ENCODE measurements around the gene WIF1. TPM values are rescaled to one million over a fixed set of nuclear protein-coding genes. Genes with fewer than 3 reads are reported as not detected.

WIF1 gene
- total and polyA plus RNA-seq, 2 of the 8 experiments (the other 6 are each of a cell fraction or from before 2014, with no cell fraction given) = 1.8 to 9.1 TPM

DNA sequence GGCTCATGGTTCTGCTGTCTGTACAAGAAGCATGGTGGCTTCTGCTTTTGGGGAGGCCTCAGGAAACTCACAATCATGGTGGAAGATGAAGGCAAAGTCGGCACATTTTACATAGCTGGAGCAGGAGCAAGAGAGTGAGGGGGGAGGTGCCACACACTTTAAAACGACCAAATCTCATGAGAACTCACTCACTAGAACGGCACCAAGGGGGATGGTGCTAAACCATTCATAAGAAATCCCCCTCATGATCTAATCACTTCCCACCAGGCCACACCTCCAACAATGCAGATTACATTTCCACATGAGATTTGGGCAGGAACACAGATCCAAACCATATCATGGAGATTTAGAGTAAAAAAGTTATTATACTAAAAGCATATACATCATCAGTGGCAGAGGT, 34.7 kb upstream of the WIF1 start:
- no peaks in the 10 kb centered on the region for H4K20me1 ChIP-seq (replicated peaks in 1 of 2; ENCODE audit: control insufficient read depth in 1 of 2, insufficient read depth in 2 of 2, low read length in 2 of 2)
- no peak overlapping the region for H3K14ac ChIP-seq (ENCODE audit: insufficient read length)
- no peaks in the 10 kb centered on the region for H3K36me3 ChIP-seq (ENCODE audit: control insufficient read depth in 2 of 4, insufficient read depth in 4 of 4, low read length in 3 of 4)
- 79% methylated on average over 3 of the region's 3 CpGs; no CpG with 5 or more reads in 1 of the 2 experiments for WGBS, 2 experiments (ENCODE audit: extremely low coverage in 1 of 2, insufficient coverage in 1 of 2, insufficient read length in 1 of 2, insufficient replicate concordance in 2 of 2, low coverage in 1 of 2, low lambda C conversion rate in 2 of 2, missing lambda C conversion rate in 1 of 2)
- H3K4me3 ChIP-seq (ENCODE audit: extremely low read depth in 1 of 4, insufficient read depth in 2 of 4, low read depth in 3 of 4, low read length in 4 of 4) = no peak overlapping the region
- no peaks in the 10 kb centered on the region for H3K79me2 ChIP-seq (ENCODE audit: control insufficient read depth in 1 of 2, insufficient read depth in 2 of 2, low read length in 2 of 2)
- no peaks in the 10 kb centered on the region for H3K9me3 ChIP-seq (ENCODE audit: insufficient read depth in 2 of 2, low read depth in 1 of 2, low read length in 1 of 2)
- H2AFZ ChIP-seq (ENCODE audit: low read length) = no peak overlapping the region
- H3K27ac ChIP-seq (ENCODE audit: low read depth, low read length) = no peak overlapping the region
- no peak overlapping the region for H2BK120ac ChIP-seq (replicated peaks; ENCODE audit: low read depth, low read length)
- no peak overlapping the region for H2AK5ac ChIP-seq (ENCODE audit: low read depth, low read length)
- H2BK5ac ChIP-seq (ENCODE audit: low read depth, low read length) = no peak overlapping the region
- H3K18ac ChIP-seq (ENCODE audit: extremely low read depth, low read length) = no peak overlapping the region
- no peak overlapping the region for H2BK15ac ChIP-seq (ENCODE audit: low read length)
- no peak overlapping the region for H4K5ac ChIP-seq (ENCODE audit: insufficient read length, low read depth, low read length)
- CTCF ChIA-PET (ENCODE audit: partially characterized antibody) = interaction anchor here (1.3 kb wide), 1 partner anchor 44 kb away, joined by 3 read pairs; no protein-coding TSS in a partner anchor
- H3K4ac ChIP-seq (replicated peaks; ENCODE audit: insufficient read length, low read depth, low read length) = no peak overlapping the region
- FAIRE-seq (no peak), DNase-seq (ENCODE audit: low read depth in 1 of 2, low spot score in 2 of 2) (no peak)
- no peak overlapping the region for H3K23ac ChIP-seq (ENCODE audit: insufficient read length)
- no peaks in the 10 kb centered on the region for H3K27me3 ChIP-seq (replicated peaks in 1 of 4; ENCODE audit: control insufficient read depth in 3 of 4, extremely low read depth in 1 of 4, insufficient read depth in 3 of 4, low read length in 3 of 4)
- H4K91ac ChIP-seq (replicated peaks; ENCODE audit: insufficient read length, low read length) = no peak overlapping the region
- no peaks in the 10 kb centered on the region for H3K23me2 ChIP-seq (ENCODE audit: low read depth, low read length)
- POLR2A ChIA-PET (ENCODE audit: partially characterized antibody) = interaction anchor here (1.3 kb wide), 1 partner anchor 13 kb away, joined by 3 read pairs; the partner anchor contains the start of gene LEMD3
- H3K9ac ChIP-seq (replicated peaks in 1 of 4; ENCODE audit: extremely low read depth in 1 of 4, low read depth in 3 of 4, low read length in 3 of 4) = no peak overlapping the region
- H3K4me2 ChIP-seq (ENCODE audit: insufficient read depth in 1 of 2, low read depth in 2 of 2, low read length in 2 of 2) = no peak overlapping the region
- H3K56ac ChIP-seq (replicated peaks; ENCODE audit: insufficient read length, low read depth, low read length) = no peak overlapping the region
- H2BK20ac ChIP-seq (ENCODE audit: low read length) = no peak overlapping the region
- no peaks in the 10 kb centered on the region for H3K4me1 ChIP-seq (replicated peaks in 1 of 4; ENCODE audit: control insufficient read depth in 3 of 4, insufficient read depth in 4 of 4, low read length in 3 of 4)
- no peaks in the 10 kb centered on the region for H3K79me1 ChIP-seq (ENCODE audit: low read depth, low read length)
- H4K8ac ChIP-seq (ENCODE audit: extremely low read depth, insufficient read depth, low read length) = no peak overlapping the region
- H2BK12ac ChIP-seq (ENCODE audit: low read depth, low read length) = no peak overlapping the region
- TF ChIP-seq, protein P1, sequence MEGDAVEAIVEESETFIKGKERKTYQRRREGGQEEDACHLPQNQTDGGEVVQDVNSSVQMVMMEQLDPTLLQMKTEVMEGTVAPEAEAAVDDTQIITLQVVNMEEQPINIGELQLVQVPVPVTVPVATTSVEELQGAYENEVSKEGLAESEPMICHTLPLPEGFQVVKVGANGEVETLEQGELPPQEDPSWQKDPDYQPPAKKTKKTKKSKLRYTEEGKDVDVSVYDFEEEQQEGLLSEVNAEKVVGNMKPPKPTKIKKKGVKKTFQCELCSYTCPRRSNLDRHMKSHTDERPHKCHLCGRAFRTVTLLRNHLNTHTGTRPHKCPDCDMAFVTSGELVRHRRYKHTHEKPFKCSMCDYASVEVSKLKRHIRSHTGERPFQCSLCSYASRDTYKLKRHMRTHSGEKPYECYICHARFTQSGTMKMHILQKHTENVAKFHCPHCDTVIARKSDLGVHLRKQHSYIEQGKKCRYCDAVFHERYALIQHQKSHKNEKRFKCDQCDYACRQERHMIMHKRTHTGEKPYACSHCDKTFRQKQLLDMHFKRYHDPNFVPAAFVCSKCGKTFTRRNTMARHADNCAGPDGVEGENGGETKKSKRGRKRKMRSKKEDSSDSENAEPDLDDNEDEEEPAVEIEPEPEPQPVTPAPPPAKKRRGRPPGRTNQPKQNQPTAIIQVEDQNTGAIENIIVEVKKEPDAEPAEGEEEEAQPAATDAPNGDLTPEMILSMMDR (IDR thresholded peaks at IDR 0.05; ENCODE audit: control extremely low read depth in 1 of 3, insufficient read depth in 1 of 3, low read depth in 1 of 3, low read length in 3 of 3) = no peak
- TF ChIP-seq NANOG (IDR thresholded peaks at IDR 0.05; ENCODE audit: insufficient read depth, low read depth, low read length, poor library complexity, severe bottlenecking) = no peak
- no peak for TF ChIP-seq PHF8 (conservative IDR thresholded peaks at IDR 0.05; ENCODE audit: low read depth, low read length)
- no peak for TF ChIP-seq POU5F1 (IDR thresholded peaks at IDR 0.05; ENCODE audit: low read depth, low read length)
- no peak for TF ChIP-seq KDM5A (IDR thresholded peaks at IDR 0.05; ENCODE audit: low read length)
- no peak for TF ChIP-seq SRF (IDR thresholded peaks at IDR 0.05; ENCODE audit: low read depth, low read length)
- no peak for TF ChIP-seq KDM1A (IDR thresholded peaks at IDR 0.05; ENCODE audit: borderline replicate concordance, low read length)
- TF ChIP-seq, protein P2, sequence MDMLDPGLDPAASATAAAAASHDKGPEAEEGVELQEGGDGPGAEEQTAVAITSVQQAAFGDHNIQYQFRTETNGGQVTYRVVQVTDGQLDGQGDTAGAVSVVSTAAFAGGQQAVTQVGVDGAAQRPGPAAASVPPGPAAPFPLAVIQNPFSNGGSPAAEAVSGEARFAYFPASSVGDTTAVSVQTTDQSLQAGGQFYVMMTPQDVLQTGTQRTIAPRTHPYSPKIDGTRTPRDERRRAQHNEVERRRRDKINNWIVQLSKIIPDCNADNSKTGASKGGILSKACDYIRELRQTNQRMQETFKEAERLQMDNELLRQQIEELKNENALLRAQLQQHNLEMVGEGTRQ (IDR thresholded peaks at IDR 0.05; ENCODE audit: low read length) = no peak
- no peak for TF ChIP-seq BACH1 (IDR thresholded peaks at IDR 0.05; ENCODE audit: low read length)
- TF ChIP-seq CHD2 (IDR thresholded peaks at IDR 0.05; ENCODE audit: low read length) = no peak
- no peak for TF ChIP-seq TAF1 (IDR thresholded peaks at IDR 0.05; ENCODE audit: low read depth, low read length)

Measured in H1 (cell line).